ENCODE data around the gene NSG1.

The NSG1 gene

GRCh38 chr4:4456351-4456750 lies 69.4 kb downstream of the NSG1 start:
- no peak for TF ChIP-seq CTCF (IDR thresholded peaks at IDR 0.05; ENCODE audit: low read depth, low read length)
- peaks cover 50% of the 10 kb centered on the region for H3K36me3 ChIP-seq
- H3K9me3 ChIP-seq (ENCODE audit: severe bottlenecking): no peaks in the 10 kb centered on the region
- no peak overlapping the region for H3K4me3 ChIP-seq (ENCODE audit: low read depth, low read length)
- H3K27me3 ChIP-seq (ENCODE audit: insufficient read depth, low read depth, severe bottlenecking): no peaks in the 10 kb centered on the region
- no peak for DNase-seq
- H3K27ac ChIP-seq: no peak overlapping the region

- no peak overlapping the region for H3K27ac ChIP-seq
- TF ChIP-seq CTCF (IDR thresholded peaks at IDR 0.05; ENCODE audit: low read depth, low read length): no peak
- H3K36me3 ChIP-seq: peaks cover 46% of the 10 kb centered on the region
- no peaks in the 10 kb centered on the region for H3K9me3 ChIP-seq (ENCODE audit: severe bottlenecking)
- H3K4me3 ChIP-seq (ENCODE audit: low read depth, low read length): no peak overlapping the region
- no peaks in the 10 kb centered on the region for H3K27me3 ChIP-seq (ENCODE audit: insufficient read depth, low read depth, severe bottlenecking)
- DNase-seq: no peak
Observed at GRCh38 chr4:4456816-4457578, 70.1 kb downstream of the NSG1 start.

GRCh38 chr4:4457803-4458553 lies 71.1 kb downstream of the NSG1 start:
- H3K27me3 ChIP-seq (ENCODE audit: insufficient read depth, low read depth, severe bottlenecking): no peaks in the 10 kb centered on the region
- no peak for DNase-seq
- no peak overlapping the region for H3K27ac ChIP-seq
- no peak overlapping the region for H3K4me3 ChIP-seq (ENCODE audit: low read depth, low read length)
- no peak for TF ChIP-seq CTCF (IDR thresholded peaks at IDR 0.05; ENCODE audit: low read depth, low read length)
- no peaks in the 10 kb centered on the region for H3K9me3 ChIP-seq (ENCODE audit: severe bottlenecking)
- H3K36me3 ChIP-seq: peaks cover 39% of the 10 kb centered on the region

- DNase-seq: no peak
- no peaks in the 10 kb centered on the region for H3K9me3 ChIP-seq (ENCODE audit: severe bottlenecking)
- no peak overlapping the region for H3K4me3 ChIP-seq (ENCODE audit: low read depth, low read length)
- H3K27me3 ChIP-seq (ENCODE audit: insufficient read depth, low read depth, severe bottlenecking): no peaks in the 10 kb centered on the region
- peaks cover 30% of the 10 kb centered on the region for H3K36me3 ChIP-seq
- TF ChIP-seq CTCF (IDR thresholded peaks at IDR 0.05; ENCODE audit: low read depth, low read length): no peak
- H3K27ac ChIP-seq: no peak overlapping the region
Observed at GRCh38 chr4:4459181-4459580, 72.3 kb downstream of the NSG1 start.

DNA sequence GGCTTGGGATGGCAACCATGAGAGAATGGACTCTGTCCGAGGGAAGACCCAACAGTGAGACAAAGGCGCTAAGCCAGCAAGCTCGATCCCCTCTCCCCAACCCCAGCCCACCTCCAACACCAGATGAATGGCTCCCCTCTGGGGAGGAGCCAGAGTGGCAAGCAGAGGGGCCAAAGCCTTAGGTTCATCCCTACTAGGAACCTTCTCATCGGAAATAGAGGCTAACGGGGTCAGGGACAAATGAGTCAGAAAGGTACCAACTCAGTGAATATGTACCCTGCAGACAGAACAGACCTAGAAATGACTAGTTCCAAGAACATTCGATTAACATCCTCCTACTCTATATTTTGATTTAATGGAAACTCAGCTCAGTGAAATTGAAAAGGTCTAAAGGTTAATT lies 73.9 kb downstream of the NSG1 start:
- no peak for TF ChIP-seq CTCF (IDR thresholded peaks at IDR 0.05; ENCODE audit: low read depth, low read length)
- no peaks in the 10 kb centered on the region for H3K27me3 ChIP-seq (ENCODE audit: insufficient read depth, low read depth, severe bottlenecking)
- no peak overlapping the region for H3K27ac ChIP-seq

More for the DNA sequence above, 73.9 kb downstream of the NSG1 start:
- Histone ChIP-seq H3K36me3 (peaks cover 22% of the 10 kb centered on the region), H3K9me3 (ENCODE audit: severe bottlenecking) (no peaks in the 10 kb centered on the region), H3K4me3 (ENCODE audit: low read depth, low read length) (no peak overlapping the region)
- no peak for DNase-seq

All from WERI-Rb-1 (cell line).